ENCODE results near the gene UST.

Gene UST

GRCh38 chr6:148892247-148892646 is 145.4 kb downstream of the UST start:
- POLR2A ChIA-PET: no interaction called here
- CTCF ChIA-PET: interaction anchor here (1.8 kb wide), 1 partner anchor 141 kb away, joined by 4 read pairs; no protein-coding TSS in a partner anchor
- DNase-seq (ENCODE audit: extremely low spot score): no peak
- no peak for TF ChIP-seq CTCF (IDR thresholded peaks at IDR 0.05; ENCODE audit: control extremely low read depth, extremely low read depth, low read depth, missing control alignments)

GRCh38 chr6:148893073-148893472 is 146.2 kb downstream of the UST start:
- POLR2A ChIA-PET: no interaction called here
- CTCF ChIA-PET: interaction anchor here (1.8 kb wide), 1 partner anchor 141 kb away, joined by 4 read pairs; no protein-coding TSS in a partner anchor
- no peak for TF ChIP-seq CTCF (IDR thresholded peaks at IDR 0.05; ENCODE audit: control extremely low read depth, extremely low read depth, low read depth, missing control alignments)
- DNase-seq (ENCODE audit: extremely low spot score): no peak

- TF ChIP-seq CTCF (IDR thresholded peaks at IDR 0.05; ENCODE audit: control extremely low read depth, extremely low read depth, low read depth, missing control alignments): no peak
- ChIA-PET POLR2A (no interaction called here), CTCF (interaction anchor here (1.8 kb wide), 1 partner anchor 142 kb away, joined by 4 read pairs; no protein-coding TSS in a partner anchor)
- DNase-seq (ENCODE audit: extremely low spot score): no peak
Observed at GRCh38 chr6:148893481-148893880, 146.7 kb downstream of the UST start.

GRCh38 chr6:148898376-148899014 is 151.7 kb downstream of the UST start:
- ChIA-PET CTCF (interaction anchor here (1.0 to 2.2 kb wide), 3 partner anchors 11 to 29 kb away, joined by 3 to 8 read pairs (median 5); no protein-coding TSS in a partner anchor), POLR2A (no interaction called here)
- TF ChIP-seq CTCF (IDR thresholded peaks at IDR 0.05; ENCODE audit: control extremely low read depth, extremely low read depth, low read depth, missing control alignments): no peak
- no peak for DNase-seq (ENCODE audit: extremely low spot score)

DNA sequence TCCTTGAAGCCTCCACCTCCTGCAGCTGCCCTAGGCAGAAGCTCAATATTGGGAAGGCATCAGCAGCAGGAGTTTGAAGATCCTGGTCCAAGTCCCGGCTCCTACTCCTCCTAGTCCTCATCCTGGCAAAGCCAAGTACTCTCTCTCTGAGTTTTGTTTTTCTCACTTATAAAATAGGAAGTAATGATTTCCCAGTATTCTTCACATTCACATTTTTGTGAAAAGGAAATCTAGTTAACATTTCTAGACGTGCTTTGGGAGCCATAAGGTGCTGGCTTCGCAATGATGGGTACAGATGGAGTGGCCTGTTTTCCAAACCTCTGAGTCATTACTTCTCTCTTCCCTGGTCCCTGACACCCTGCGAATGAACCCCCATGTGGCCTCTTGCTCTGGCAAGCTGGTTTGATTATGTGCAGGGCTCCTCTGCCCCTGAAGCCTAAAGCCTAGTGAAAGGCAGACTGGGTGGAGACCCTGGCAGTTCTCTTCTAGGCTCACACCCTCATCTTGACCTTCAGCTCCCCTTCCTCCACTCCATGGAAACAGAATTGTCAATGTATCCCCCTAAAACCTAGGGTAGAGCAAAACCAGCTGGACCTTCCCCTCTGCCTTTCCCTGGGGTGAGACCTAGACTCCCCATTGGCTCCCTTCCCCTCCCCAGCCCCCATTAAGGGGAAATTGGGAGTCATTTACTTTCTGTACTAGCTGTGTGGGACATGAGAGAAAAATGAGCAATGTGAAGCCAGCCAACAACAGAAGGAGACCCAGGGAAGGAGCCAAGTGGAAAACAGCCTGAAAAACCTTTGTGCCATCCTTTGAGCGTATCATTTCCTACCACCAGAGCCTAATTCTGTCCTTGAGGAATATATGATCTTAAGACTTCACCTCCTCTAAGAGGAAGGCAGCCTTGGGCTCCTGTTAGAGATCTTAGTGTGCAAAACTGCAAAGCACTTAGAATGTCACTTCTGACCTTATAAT is 158.4 kb downstream of the UST start:
- ChIA-PET CTCF (interaction anchor here (0.6 to 2.3 kb wide), 4 partner anchors 10 to 345 kb away, joined by 3 to 5 read pairs (median 4); no protein-coding TSS in a partner anchor), POLR2A (no interaction called here)
- no peak for DNase-seq (ENCODE audit: extremely low spot score)
- TF ChIP-seq CTCF (IDR thresholded peaks at IDR 0.05; ENCODE audit: control extremely low read depth, extremely low read depth, low read depth, missing control alignments): no peak

GRCh38 chr6:148905901-148906300 is 159.1 kb downstream of the UST start:
- CTCF ChIA-PET: interaction anchor here (2.3 kb wide), 1 partner anchor 9 kb away, joined by 5 read pairs; no protein-coding TSS in a partner anchor

More at GRCh38 chr6:148905901-148906300, 159.1 kb downstream of the UST start:
- DNase-seq (ENCODE audit: extremely low spot score): no peak
- no peak for TF ChIP-seq CTCF (IDR thresholded peaks at IDR 0.05; ENCODE audit: control extremely low read depth, extremely low read depth, low read depth, missing control alignments)
- POLR2A ChIA-PET: no interaction called here

All from GM10248 (cell line).